Muscle layer of duodenum (tissue), 2 donors: ENCODE results near the gene LAMB4.

ENCODE experiments used
- H3K27ac ChIP-seq: one replicate; pipeline ENCODE4 v1.7.0; 2013; ENCODE audit warnings: mild to moderate bottlenecking, low read length
- H3K27me3 ChIP-seq: one replicate; pipeline ENCODE4 v1.7.0; 2013; ENCODE audit warnings: low read depth, mild to moderate bottlenecking, control low read depth, low read length
- H3K36me3 ChIP-seq, 2 donors: one replicate each; pipeline ENCODE4 v1.7.0; 2013; ENCODE audit warnings: low read length in 2 of 2, control low read depth in 1 of 2, mild to moderate bottlenecking in 1 of 2; ENCODE audit not compliant: insufficient read depth in 2 of 2, control insufficient read depth in 1 of 2
- H3K4me1 ChIP-seq, 2 donors: one replicate each; pipeline ENCODE4 v1.7.0; 2013; ENCODE audit warnings: low read length in 2 of 2, mild to moderate bottlenecking in 2 of 2, control low read depth in 1 of 2, moderate library complexity in 1 of 2; ENCODE audit not compliant: insufficient read depth in 2 of 2, control insufficient read depth in 1 of 2
- H3K4me3 ChIP-seq, 2 donors: one replicate each; pipeline ENCODE4 v1.7.0; 2013; ENCODE audit warnings: low read length in 2 of 2, low read depth in 1 of 2, mild to moderate bottlenecking in 1 of 2
- H3K9me3 ChIP-seq, 2 donors: one replicate each; pipeline ENCODE4 v1.7.0; 2013; ENCODE audit warnings: low read length in 2 of 2, control low read depth in 1 of 2, mild to moderate bottlenecking in 1 of 2; ENCODE audit not compliant: control insufficient read depth in 1 of 2
- donor health status: healthy.

Gene LAMB4

GRCh38 chr7:108076156-108076555 is 54.0 kb downstream of the LAMB4 start:
- H3K4me1 ChIP-seq, result peaks cover 9 to 10% of the 10 kb centered on the region in 2 donors
- no peaks in the 10 kb centered on the region for H3K9me3 ChIP-seq
- no peaks in the 10 kb centered on the region for H3K27me3 ChIP-seq
- H3K4me3 ChIP-seq, result no peak overlapping the region
- H3K27ac ChIP-seq, result no peak overlapping the region
- H3K36me3 ChIP-seq, result no peaks in the 10 kb centered on the region

- no peaks in the 10 kb centered on the region for H3K9me3 ChIP-seq
- H3K27ac ChIP-seq, result no peak overlapping the region
- no peaks in the 10 kb centered on the region for H3K36me3 ChIP-seq
- no peaks in the 10 kb centered on the region for H3K27me3 ChIP-seq
- H3K4me3 ChIP-seq, result no peak overlapping the region
- H3K4me1 ChIP-seq, result peaks cover 0 to 3% of the 10 kb centered on the region in 2 donors
Measured at GRCh38 chr7:108073305-108074070, 56.7 kb downstream of the LAMB4 start.

- Histone ChIP-seq H3K36me3 (no peaks in the 10 kb centered on the region), H3K9me3 (no peaks in the 10 kb centered on the region), H3K4me3 (no peak overlapping the region), H3K4me1 (no peaks in the 10 kb centered on the region), H3K27me3 (no peaks in the 10 kb centered on the region), H3K27ac (no peak overlapping the region)
Measured at GRCh38 chr7:108072739-108073138, 57.4 kb downstream of the LAMB4 start.

GRCh38 chr7:108072116-108072515 is 58.0 kb downstream of the LAMB4 start:
- Histone ChIP-seq H3K36me3 (no peaks in the 10 kb centered on the region), H3K4me3 (no peak overlapping the region), H3K27me3 (no peaks in the 10 kb centered on the region), H3K27ac (no peak overlapping the region), H3K4me1 (no peaks in the 10 kb centered on the region), H3K9me3 (no peaks in the 10 kb centered on the region)

GRCh38 chr7:108071551-108071950 is 58.6 kb downstream of the LAMB4 start:
- H3K9me3 ChIP-seq, result no peaks in the 10 kb centered on the region
- no peak overlapping the region for H3K27ac ChIP-seq
- no peaks in the 10 kb centered on the region for H3K27me3 ChIP-seq
- no peaks in the 10 kb centered on the region for H3K36me3 ChIP-seq
- H3K4me3 ChIP-seq, result no peak overlapping the region
- H3K4me1 ChIP-seq, result no peaks in the 10 kb centered on the region

DNA sequence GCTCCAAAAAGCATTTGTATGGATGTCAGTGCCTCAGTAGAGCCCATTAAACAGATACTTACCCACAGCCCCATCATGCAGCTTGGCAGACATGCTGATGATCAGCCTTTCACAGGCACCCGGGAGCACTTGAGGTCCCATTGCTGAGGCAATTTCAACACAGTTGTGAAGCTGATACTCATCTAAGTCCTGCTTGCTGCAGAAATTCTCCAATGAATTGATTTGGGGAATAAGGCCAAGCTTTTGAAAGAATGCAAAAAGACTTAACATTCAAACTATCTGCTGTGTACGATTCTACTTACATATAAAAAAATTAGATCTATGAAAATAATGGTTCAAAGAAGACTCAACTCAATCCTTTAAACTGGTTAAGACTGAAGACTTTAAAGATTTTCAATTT is 60.5 kb downstream of the LAMB4 start:
- Histone ChIP-seq H3K9me3 (no peaks in the 10 kb centered on the region), H3K4me1 (no peaks in the 10 kb centered on the region), H3K27ac (no peak overlapping the region), H3K4me3 (no peak overlapping the region), H3K36me3 (no peaks in the 10 kb centered on the region), H3K27me3 (no peaks in the 10 kb centered on the region)

- no peak overlapping the region for H3K27ac ChIP-seq
- no peaks in the 10 kb centered on the region for H3K36me3 ChIP-seq
- H3K27me3 ChIP-seq, result no peaks in the 10 kb centered on the region
- H3K9me3 ChIP-seq, result no peaks in the 10 kb centered on the region
- H3K4me1 ChIP-seq, result no peaks in the 10 kb centered on the region
- no peak overlapping the region for H3K4me3 ChIP-seq
Measured at GRCh38 chr7:108067844-108068243, 62.3 kb downstream of the LAMB4 start.

GRCh38 chr7:108066486-108066885 is 63.7 kb downstream of the LAMB4 start:
- Histone ChIP-seq H3K27ac (no peak overlapping the region), H3K36me3 (no peaks in the 10 kb centered on the region), H3K4me3 (no peak overlapping the region), H3K27me3 (no peaks in the 10 kb centered on the region), H3K9me3 (no peaks in the 10 kb centered on the region), H3K4me1 (no peaks in the 10 kb centered on the region)

- Histone ChIP-seq H3K9me3 (no peaks in the 10 kb centered on the region), H3K4me1 (no peaks in the 10 kb centered on the region), H3K27ac (no peak overlapping the region), H3K4me3 (no peak overlapping the region), H3K36me3 (no peaks in the 10 kb centered on the region), H3K27me3 (no peaks in the 10 kb centered on the region)
Measured at GRCh38 chr7:108063520-108063933, 66.6 kb downstream of the LAMB4 start.

GRCh38 chr7:108062250-108063014 is 67.7 kb downstream of the LAMB4 start:
- Histone ChIP-seq H3K9me3 (no peaks in the 10 kb centered on the region), H3K27me3 (no peaks in the 10 kb centered on the region), H3K27ac (no peak overlapping the region), H3K4me3 (no peak overlapping the region), H3K36me3 (no peaks in the 10 kb centered on the region), H3K4me1 (no peaks in the 10 kb centered on the region)

- Histone ChIP-seq H3K27me3 (no peaks in the 10 kb centered on the region), H3K36me3 (no peaks in the 10 kb centered on the region), H3K4me3 (no peak overlapping the region), H3K9me3 (no peaks in the 10 kb centered on the region), H3K4me1 (no peaks in the 10 kb centered on the region), H3K27ac (no peak overlapping the region)
Measured at GRCh38 chr7:108059526-108059925, 70.6 kb downstream of the LAMB4 start.
